WTC11 (cell line): ENCODE measurements around the gene DCAF11. TPM values are rescaled to one million over a fixed set of nuclear protein-coding genes. Genes with fewer than 3 reads are reported as not detected.

Experiments
- ATAC-seq: fragments of 200-7000 bp; cut with Tn5 transposase; 2 replicates; pipeline ENCODE4 v1.10.0; 2021; ENCODE audit warnings: mild to moderate bottlenecking, moderate library complexity
- CTCF ChIA-PET: fragments of 300-600 bp; sonication (Branson Sonifier 250); formaldehyde crosslinking; loops from one replicate; lab custom pipeline; 2021; ENCODE audit warnings: antibody characterized with exemption; lab: Charles Lee
- POLR2A ChIA-PET: fragments of 350-600 bp; sonication (Branson Sonifier 250); formaldehyde crosslinking; loops from one replicate; lab custom pipeline; 2021; ENCODE audit warnings: antibody characterized with exemption; lab: Charles Lee
- DNase-seq: peaks from one replicate; pipeline ENCODE4 v3.0.0; 2021; ENCODE audit warnings: low spot score
- H3K27ac Mint-ChIP-seq: 2 replicates; pipeline ENCODE4 v1.8.0; 2021; ENCODE audit warnings: mixed read lengths
- H3K27me3 Mint-ChIP-seq: 2 replicates; pipeline ENCODE4 v1.8.0; 2021; ENCODE audit warnings: low read depth, mild to moderate bottlenecking, moderate library complexity, mixed read lengths
- H3K36me3 Mint-ChIP-seq: 2 replicates; pipeline ENCODE4 v1.8.0; 2021; ENCODE audit warnings: mixed read lengths
- H3K4me1 Mint-ChIP-seq: 2 replicates; pipeline ENCODE4 v1.8.0; 2022; ENCODE audit warnings: mixed read lengths
- H3K4me3 Mint-ChIP-seq: 2 replicates; pipeline ENCODE4 v1.8.0; 2021; ENCODE audit warnings: mild to moderate bottlenecking, moderate library complexity, mixed read lengths
- H3K9me3 Mint-ChIP-seq: 2 replicates; pipeline ENCODE4 v1.8.0; 2021; ENCODE audit warnings: mixed read lengths
- CTCF ChIP-seq: fragments of 200-600 bp; IDR thresholded peaks from 2 replicates; pipeline ENCODE4 v1.8.0; 2022; ENCODE audit warnings: antibody characterized with exemption
- E2F1 ChIP-seq: sonication (generic); formaldehyde crosslinking; IDR thresholded peaks from 2 replicates; pipeline ENCODE4 v1.8.0; 2022; ENCODE audit warnings: mild to moderate bottlenecking, missing genetic modification reagents
- GABPB1 ChIP-seq: sonication (generic); formaldehyde crosslinking; IDR thresholded peaks from 2 replicates; pipeline ENCODE4 v1.8.1; 2023; ENCODE audit warnings: mild to moderate bottlenecking, missing genetic modification reagents
- GRHL2 ChIP-seq: fragments of 250-450 bp; sonication (Bioruptor Pico); IDR thresholded peaks from 2 replicates; pipeline ENCODE4 v1.8.0; 2022; ENCODE audit warnings: mild to moderate bottlenecking, moderate library complexity; ENCODE audit not compliant: insufficient replicate concordance, severe bottlenecking
- HMGXB4 ChIP-seq: sonication (generic); formaldehyde crosslinking; IDR thresholded peaks from 2 replicates; pipeline ENCODE4 v1.8.1; 2023; ENCODE audit warnings: mild to moderate bottlenecking, moderate library complexity, missing genetic modification reagents
- MAX ChIP-seq: sonication (generic); formaldehyde crosslinking; IDR thresholded peaks from 2 replicates; pipeline ENCODE4 v1.8.0; 2022; ENCODE audit warnings: mild to moderate bottlenecking, missing genetic modification reagents
- NR3C1 ChIP-seq: sonication (generic); formaldehyde crosslinking; conservative IDR thresholded peaks from 2 replicates; pipeline ENCODE4 v1.8.1; 2023; ENCODE audit warnings: low read depth, mild to moderate bottlenecking, missing genetic modification reagents
- OVOL2 ChIP-seq: fragments of 250-450 bp; sonication (Bioruptor Pico); IDR thresholded peaks from 2 replicates; pipeline ENCODE4 v1.9.0; 2021; ENCODE audit warnings: mild to moderate bottlenecking, borderline replicate concordance
- SOX15 ChIP-seq: fragments of 250-450 bp; sonication (Bioruptor Pico); IDR thresholded peaks from 2 replicates; pipeline ENCODE4 v1.9.0; 2021; ENCODE audit warnings: mild to moderate bottlenecking
- TP53 ChIP-seq: sonication (generic); formaldehyde crosslinking; IDR thresholded peaks from 2 replicates; pipeline ENCODE4 v1.8.1; 2023; ENCODE audit warnings: mild to moderate bottlenecking, missing genetic modification reagents
- ZBTB21 ChIP-seq: sonication (generic); formaldehyde crosslinking; IDR thresholded peaks from 2 replicates; pipeline ENCODE4 v1.8.1; 2023; ENCODE audit warnings: mild to moderate bottlenecking, missing genetic modification reagents, borderline replicate concordance
- ZMAT4 ChIP-seq: fragments of 250-450 bp; sonication (Bioruptor Pico); IDR thresholded peaks from 2 replicates; pipeline ENCODE4 v1.9.0; 2021; ENCODE audit warnings: mild to moderate bottlenecking
- ZNF281 ChIP-seq: sonication (generic); formaldehyde crosslinking; IDR thresholded peaks from 2 replicates; pipeline ENCODE4 v1.8.0; 2023; ENCODE audit warnings: mild to moderate bottlenecking, missing genetic modification reagents
- ZNF512 ChIP-seq: sonication (generic); formaldehyde crosslinking; IDR thresholded peaks from 2 replicates; pipeline ENCODE4 v1.8.1; 2022; ENCODE audit warnings: missing genetic modification reagents, borderline replicate concordance
- ZNF671 ChIP-seq: fragments of 250-450 bp; sonication (Bioruptor Pico); IDR thresholded peaks from 2 replicates; pipeline ENCODE4 v1.8.0; 2021; ENCODE audit warnings: mild to moderate bottlenecking
- ZSCAN18 ChIP-seq: fragments of 250-450 bp; sonication (Bioruptor Pico); IDR thresholded peaks from 2 replicates; pipeline ENCODE4 v2.1.2; 2022; ENCODE audit warnings: mild to moderate bottlenecking, moderate library complexity
- total RNA-seq: library from RNA; stranded (reverse); gene quantifications from 3 replicates; pipeline ENCODE4 v1.2.3, GENCODE V29; 2021

Gene DCAF11
- total RNA-seq, 1 experiment from 2014 or later = 73.6 TPM

- H3K27me3 Mint-ChIP-seq = no peaks in the 10 kb centered on the region; the same call in 1 of the 2 replicates
- POLR2A ChIA-PET = interaction anchor here (0.6 kb wide), 1 partner anchor 30 kb away, joined by 3 read pairs; no protein-coding TSS in a partner anchor
These were observed 17.6 kb downstream of the DCAF11 start for GRCh38 chr14:24132061-24132685.

More at GRCh38 chr14:24132061-24132685, 17.6 kb downstream of the DCAF11 start:
- Mint-ChIP-seq H3K27ac (no peak overlapping the region), H3K36me3 (peaks cover 1% of the 10 kb centered on the region; the same call in 1 of the 2 replicates), H3K4me1 (peaks cover 18% of the 10 kb centered on the region), H3K9me3 (no peaks in the 10 kb centered on the region), H3K4me3 (no peak overlapping the region)
- no peak for DNase-seq
- CTCF ChIA-PET = interaction anchor here (2.0 to 3.1 kb wide), 2 partner anchors 24 to 29 kb away, joined by 7 to 10 read pairs; partner anchors contain the start of gene IRF9
- no peak for ATAC-seq
- no peak for TF ChIP-seq E2F1
- no peak for TF ChIP-seq ZNF671
- no peak for TF ChIP-seq CTCF
- no peak for TF ChIP-seq NR3C1 (CRISPR knock-in tag)
- no peak for TF ChIP-seq ZNF512 (CRISPR knock-in tag)
- no peak for TF ChIP-seq GABPB1 (CRISPR knock-in tag)
- no peak for TF ChIP-seq OVOL2 (CRISPR knock-in tag)
- no peak for TF ChIP-seq SOX15
- TF ChIP-seq MAX (CRISPR knock-in tag) = no peak
- no peak for TF ChIP-seq TP53
- no peak for TF ChIP-seq GRHL2 (CRISPR knock-in tag)
- TF ChIP-seq HMGXB4 (CRISPR knock-in tag) = no peak
- no peak for TF ChIP-seq ZSCAN18 (CRISPR knock-in tag)
- no peak for TF ChIP-seq ZNF281 (CRISPR knock-in tag)
- no peak for TF ChIP-seq ZMAT4 (CRISPR knock-in tag)
- no peak for TF ChIP-seq ZBTB21
- TF ChIP-seq, all 79 proteins: peak for 0
